ENCODE measurements around the gene ZSWIM5. TPM values are rescaled to one million over a fixed set of nuclear protein-coding genes. Genes with fewer than 3 reads are reported as not detected.
"Not testable (repeated sequence)": the region's sequence is repeated elsewhere in the genome, so short reads cannot be mapped to it uniquely, and the experiment has no call there.

Gene ZSWIM5
- total RNA-seq, 1 donor from 2014 or later, result 4.4 TPM

- DNase-seq (ENCODE audit: low spot score), result peak; percentile 46
Observed at GRCh38 chr1:45205011-45205909, 1.1 kb downstream of the ZSWIM5 start.

- DNase-seq (ENCODE audit: low spot score), result no peak
Observed at GRCh38 chr1:45200906-45201500, 5.4 kb downstream of the ZSWIM5 start.

GRCh38 chr1:45200435-45200834 is 6.0 kb downstream of the ZSWIM5 start:
- no peak for DNase-seq (ENCODE audit: low spot score)

- no peak for DNase-seq (ENCODE audit: low spot score)
Observed at GRCh38 chr1:45198185-45198584, 8.2 kb downstream of the ZSWIM5 start.

- DNase-seq (ENCODE audit: low spot score), result no peak
Observed at GRCh38 chr1:45196863-45197262, 9.5 kb downstream of the ZSWIM5 start.

- no peak for DNase-seq (ENCODE audit: low spot score)
Observed at GRCh38 chr1:45191418-45191783, 15.0 kb downstream of the ZSWIM5 start.

GRCh38 chr1:45187725-45188124 is 18.7 kb downstream of the ZSWIM5 start:
- no peak for DNase-seq (ENCODE audit: low spot score)

- DNase-seq (ENCODE audit: low spot score), result not testable (repeated sequence)
Observed at GRCh38 chr1:45179918-45180519, 26.4 kb downstream of the ZSWIM5 start.

GRCh38 chr1:45177452-45177851 is 29.0 kb downstream of the ZSWIM5 start:
- no peak for DNase-seq (ENCODE audit: low spot score)

- no peak for DNase-seq (ENCODE audit: low spot score)
Observed at GRCh38 chr1:45172764-45173163, 33.6 kb downstream of the ZSWIM5 start.

GRCh38 chr1:45172005-45172404 is 34.4 kb downstream of the ZSWIM5 start:
- DNase-seq (ENCODE audit: low spot score), result no peak

- DNase-seq (ENCODE audit: low spot score), result no peak
Observed at GRCh38 chr1:45171575-45171974, 34.8 kb downstream of the ZSWIM5 start.

GRCh38 chr1:45170151-45170742 is 36.2 kb downstream of the ZSWIM5 start:
- no peak for DNase-seq (ENCODE audit: low spot score)

- DNase-seq (ENCODE audit: low spot score), result not testable (repeated sequence)
Observed at GRCh38 chr1:45167947-45168346, 38.5 kb downstream of the ZSWIM5 start.

GRCh38 chr1:45164307-45164706 is 42.1 kb downstream of the ZSWIM5 start:
- not testable (repeated sequence) for DNase-seq (ENCODE audit: low spot score)

GRCh38 chr1:45163111-45163510 is 43.3 kb downstream of the ZSWIM5 start:
- DNase-seq (ENCODE audit: low spot score), result not testable (repeated sequence)

GRCh38 chr1:45162041-45163035 is 44.1 kb downstream of the ZSWIM5 start:
- DNase-seq (ENCODE audit: low spot score), result not testable (repeated sequence)

GRCh38 chr1:45155957-45156356 is 50.4 kb downstream of the ZSWIM5 start:
- DNase-seq (ENCODE audit: low spot score), result no peak

GRCh38 chr1:45155423-45155822 is 51.0 kb downstream of the ZSWIM5 start:
- no peak for DNase-seq (ENCODE audit: low spot score)

- DNase-seq (ENCODE audit: low spot score), result no peak
Observed at GRCh38 chr1:45152126-45152525, 54.3 kb downstream of the ZSWIM5 start.

GRCh38 chr1:45148209-45148825 is 58.1 kb downstream of the ZSWIM5 start:
- no peak for DNase-seq (ENCODE audit: low spot score)

Data from ureter (tissue), 1 donor.